HL-60 (cell line): ENCODE results near the gene HMGCS2.

Source experiments
- GABPA ChIP-seq: IDR thresholded peaks from 2 replicates; pipeline ENCODE4 v1.6.1; 2012; ENCODE audit warnings: low read depth
- POLR2AphosphoS5 ChIP-seq: IDR thresholded peaks from 2 replicates; pipeline ENCODE4 v1.6.1; 2012; ENCODE audit warnings: low read depth
- REST ChIP-seq: IDR thresholded peaks from 2 replicates; pipeline ENCODE4 v1.6.1; 2012; ENCODE audit warnings: low read depth; ENCODE audit not compliant: insufficient replicate concordance
- SPI1 ChIP-seq: IDR thresholded peaks from 2 replicates; pipeline ENCODE4 v1.6.1; 2012; ENCODE audit warnings: low read depth, mild to moderate bottlenecking, borderline replicate concordance
- TF ChIP-seq, protein P1 (sequence below): IDR thresholded peaks from one replicate; pipeline ENCODE4 v1.5.1; 2011; ENCODE audit warnings: low read length, control low read depth, inconsistent platforms; ENCODE audit not compliant: insufficient read depth

- TF ChIP-seq, protein P1, sequence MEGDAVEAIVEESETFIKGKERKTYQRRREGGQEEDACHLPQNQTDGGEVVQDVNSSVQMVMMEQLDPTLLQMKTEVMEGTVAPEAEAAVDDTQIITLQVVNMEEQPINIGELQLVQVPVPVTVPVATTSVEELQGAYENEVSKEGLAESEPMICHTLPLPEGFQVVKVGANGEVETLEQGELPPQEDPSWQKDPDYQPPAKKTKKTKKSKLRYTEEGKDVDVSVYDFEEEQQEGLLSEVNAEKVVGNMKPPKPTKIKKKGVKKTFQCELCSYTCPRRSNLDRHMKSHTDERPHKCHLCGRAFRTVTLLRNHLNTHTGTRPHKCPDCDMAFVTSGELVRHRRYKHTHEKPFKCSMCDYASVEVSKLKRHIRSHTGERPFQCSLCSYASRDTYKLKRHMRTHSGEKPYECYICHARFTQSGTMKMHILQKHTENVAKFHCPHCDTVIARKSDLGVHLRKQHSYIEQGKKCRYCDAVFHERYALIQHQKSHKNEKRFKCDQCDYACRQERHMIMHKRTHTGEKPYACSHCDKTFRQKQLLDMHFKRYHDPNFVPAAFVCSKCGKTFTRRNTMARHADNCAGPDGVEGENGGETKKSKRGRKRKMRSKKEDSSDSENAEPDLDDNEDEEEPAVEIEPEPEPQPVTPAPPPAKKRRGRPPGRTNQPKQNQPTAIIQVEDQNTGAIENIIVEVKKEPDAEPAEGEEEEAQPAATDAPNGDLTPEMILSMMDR = no peak
- TF ChIP-seq POLR2AphosphoS5 (no peak), GABPA (no peak), REST (no peak), SPI1 (no peak)
Observed at GRCh38 chr1:119735217-119735616, 33.5 kb downstream of the HMGCS2 start.
